MCF 10A (cell line): ENCODE measurements around the gene PSMC6. TPM values are rescaled to one million over a fixed set of nuclear protein-coding genes. Genes with fewer than 3 reads are reported as not detected.

Experiments
- BruUV-seq: library from RNA; stranded (reverse); fragments of 400-500 nt; replicated peaks from 2 replicates; lab custom pipeline; 2021; lab: Mats Ljungman, UMichigan
- CTCF ChIA-PET: fragments of 300-600 bp; sonication (Branson Sonifier 250); formaldehyde crosslinking; extraction: SDS; loops from one replicate; lab custom pipeline; 2021; ENCODE audit warnings: antibody characterized with exemption, inconsistent platforms; lab: Yijun Ruan, JAX
- POLR2A ChIA-PET: fragments of 300-600, 350-650 bp; sonication (Branson Sonifier 250); formaldehyde crosslinking; extraction: SDS; loops from one replicate; lab custom pipeline; 2020; ENCODE audit warnings: antibody characterized with exemption, inconsistent platforms; lab: Yijun Ruan, JAX
- DNase-seq: peaks from one replicate; pipeline ENCODE4 v3.0.0-alpha.2; 2018; ENCODE audit not compliant: unreplicated experiment
- H3K27ac Mint-ChIP-seq: one replicate; pipeline ENCODE4 v1.8.0; 2022; ENCODE audit warnings: mild to moderate bottlenecking, low read depth, mixed read lengths; ENCODE audit not compliant: unreplicated experiment
- H3K27me3 Mint-ChIP-seq: one replicate; pipeline ENCODE4 v1.8.0; 2022; ENCODE audit warnings: mixed read lengths; ENCODE audit not compliant: insufficient read depth, unreplicated experiment
- H3K36me3 Mint-ChIP-seq: one replicate; pipeline ENCODE4 v1.8.0; 2022; ENCODE audit warnings: mild to moderate bottlenecking, moderate library complexity, mixed read lengths; ENCODE audit not compliant: insufficient read depth, unreplicated experiment
- H3K4me1 Mint-ChIP-seq: one replicate; pipeline ENCODE4 v1.8.0; 2022; ENCODE audit warnings: mixed read lengths; ENCODE audit not compliant: insufficient read depth, unreplicated experiment
- H3K4me3 Mint-ChIP-seq: one replicate; pipeline ENCODE4 v1.8.0; 2022; ENCODE audit warnings: mild to moderate bottlenecking, moderate library complexity, mixed read lengths; ENCODE audit not compliant: unreplicated experiment
- H3K9me3 Mint-ChIP-seq: one replicate; pipeline ENCODE4 v1.8.0; 2022; ENCODE audit warnings: mixed read lengths; ENCODE audit not compliant: unreplicated experiment
- intact Hi-C: fragments of 100-400 bp; cut with micrococcal nuclease; formaldehyde crosslinking; loops from 2 replicates; pipeline ENCODE4 v1.14.1; 2022
- total RNA-seq: library from RNA; stranded (reverse); gene quantifications from 2 replicates; pipeline ENCODE4 v1.2.3, GENCODE V29; 2022
- TF ChIP-seq, protein P1 (sequence below): fragments of 200-600 bp; IDR thresholded peaks from one replicate; pipeline ENCODE4 v1.8.0; 2022; ENCODE audit warnings: antibody characterized with exemption, mild to moderate bottlenecking; ENCODE audit not compliant: unreplicated experiment

Gene PSMC6
- total RNA-seq, 1 experiment from 2014 or later: 90.0 TPM

DNA sequence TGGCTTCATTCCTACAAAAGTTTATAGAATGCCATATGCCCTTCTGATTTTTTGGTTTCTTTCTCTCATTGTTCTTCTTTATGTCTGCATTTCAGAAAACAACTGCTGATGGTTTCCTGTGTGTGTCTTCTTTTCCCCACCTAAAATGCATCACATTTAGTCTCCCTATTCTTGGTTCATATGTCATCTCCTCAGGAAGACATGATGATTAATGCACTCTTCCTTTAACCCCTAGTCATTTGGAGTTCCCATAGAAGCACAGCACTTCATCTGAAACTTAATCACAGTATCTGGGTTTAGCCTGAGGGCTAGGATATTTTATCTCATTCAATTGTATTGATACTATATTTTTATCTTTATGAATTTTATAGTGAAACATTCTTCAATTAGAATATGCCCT is 62.9 kb downstream of the PSMC6 start:
- H3K9me3 Mint-ChIP-seq: no peaks in the 10 kb centered on the region
- peaks cover 61% of the 10 kb centered on the region for H3K36me3 Mint-ChIP-seq
- intact Hi-C loops: no loop called here
- no peaks in the 10 kb centered on the region for H3K27me3 Mint-ChIP-seq
- TF ChIP-seq, protein P1, sequence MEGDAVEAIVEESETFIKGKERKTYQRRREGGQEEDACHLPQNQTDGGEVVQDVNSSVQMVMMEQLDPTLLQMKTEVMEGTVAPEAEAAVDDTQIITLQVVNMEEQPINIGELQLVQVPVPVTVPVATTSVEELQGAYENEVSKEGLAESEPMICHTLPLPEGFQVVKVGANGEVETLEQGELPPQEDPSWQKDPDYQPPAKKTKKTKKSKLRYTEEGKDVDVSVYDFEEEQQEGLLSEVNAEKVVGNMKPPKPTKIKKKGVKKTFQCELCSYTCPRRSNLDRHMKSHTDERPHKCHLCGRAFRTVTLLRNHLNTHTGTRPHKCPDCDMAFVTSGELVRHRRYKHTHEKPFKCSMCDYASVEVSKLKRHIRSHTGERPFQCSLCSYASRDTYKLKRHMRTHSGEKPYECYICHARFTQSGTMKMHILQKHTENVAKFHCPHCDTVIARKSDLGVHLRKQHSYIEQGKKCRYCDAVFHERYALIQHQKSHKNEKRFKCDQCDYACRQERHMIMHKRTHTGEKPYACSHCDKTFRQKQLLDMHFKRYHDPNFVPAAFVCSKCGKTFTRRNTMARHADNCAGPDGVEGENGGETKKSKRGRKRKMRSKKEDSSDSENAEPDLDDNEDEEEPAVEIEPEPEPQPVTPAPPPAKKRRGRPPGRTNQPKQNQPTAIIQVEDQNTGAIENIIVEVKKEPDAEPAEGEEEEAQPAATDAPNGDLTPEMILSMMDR: no peak
- peaks cover 9% of the 10 kb centered on the region for H3K4me1 Mint-ChIP-seq
- BruUV-seq: no TSS peak
- no peak for DNase-seq
- H3K4me3 Mint-ChIP-seq: no peak overlapping the region
- POLR2A ChIA-PET: no interaction called here
- CTCF ChIA-PET: no interaction called here
- no peak overlapping the region for H3K27ac Mint-ChIP-seq

DNA sequence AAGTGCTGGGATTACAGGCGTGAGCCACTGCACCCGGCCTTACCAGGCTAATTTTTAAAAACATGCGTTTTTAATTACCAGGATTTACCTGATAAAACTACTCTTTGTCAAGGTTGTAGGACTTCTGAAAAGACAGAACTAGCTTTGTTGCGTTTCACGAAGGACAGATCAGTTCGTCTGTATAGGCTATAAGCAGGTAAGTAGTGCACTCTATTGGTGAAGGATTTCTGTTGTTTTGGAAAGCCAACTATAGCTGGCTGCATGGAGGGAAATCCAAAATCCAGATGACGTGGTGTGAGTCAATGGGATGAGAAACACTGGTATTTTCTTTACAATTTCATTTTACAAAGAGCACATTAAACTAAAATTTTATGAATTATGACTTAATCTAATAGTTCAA is 69.8 kb downstream of the PSMC6 start:
- H3K27me3 Mint-ChIP-seq: no peaks in the 10 kb centered on the region
- H3K4me1 Mint-ChIP-seq: no peaks in the 10 kb centered on the region
- H3K9me3 Mint-ChIP-seq: no peaks in the 10 kb centered on the region
- BruUV-seq: no TSS peak
- H3K4me3 Mint-ChIP-seq: no peak overlapping the region
- TF ChIP-seq, protein P1: no peak
- intact Hi-C loops: no loop called here
- no peak for DNase-seq
- POLR2A ChIA-PET: no interaction called here
- peak overlapping the region; percentile 35 for H3K27ac Mint-ChIP-seq
- CTCF ChIA-PET: interaction anchor here (0.6 kb wide), 2 partner anchors 54 to 102 kb away, joined by 3 read pairs; no protein-coding TSS in a partner anchor
- peaks cover 64% of the 10 kb centered on the region for H3K36me3 Mint-ChIP-seq

Other genes starting within 250 kb of the PSMC6 start
- gene TXNDC16, start 154.7 kb upstream of the PSMC6 start, total RNA-seq: 2.2 and 3.8 TPM in 2 replicates
- gene GPR137C, start 154.4 kb upstream of the PSMC6 start, total RNA-seq: 0.10 TPM in 1 of 2 replicates, not detected in the other
- 52.0 and 55.5 TPM in 2 replicates for gene ERO1A, start 11.6 kb upstream of the PSMC6 start, total RNA-seq
- gene STYX, start 23.0 kb downstream of the PSMC6 start, total RNA-seq: 15.5 and 16.3 TPM in 2 replicates
- 39.2 and 58.8 TPM in 2 replicates for gene GNPNAT1, start 84.4 kb downstream of the PSMC6 start, total RNA-seq
- 62.2 and 62.7 TPM in 2 replicates for gene FERMT2, start 243.8 kb downstream of the PSMC6 start, total RNA-seq